GM12878 (cell line): ENCODE data around the gene KIF12. TPM values are rescaled to one million over a fixed set of nuclear protein-coding genes. Genes with fewer than 3 reads are reported as not detected.

Experiments
- ATAC-seq: fragments of 200-7000 bp; cut with Tn5 transposase; 3 replicates; pipeline ENCODE4 v1.9.1; 2020; ENCODE audit warnings: mild to moderate bottlenecking, moderate library complexity
- BruUV-seq: library from RNA; stranded (reverse); fragments of 400-500 nt; replicated peaks from 2 replicates; lab custom pipeline; 2021; lab: Mats Ljungman, UMichigan
- CTCF ChIA-PET: fragments of 300-600 bp; sonication (Branson Sonifier 250); formaldehyde crosslinking; extraction: SDS; loops from one replicate; lab custom pipeline; 2021; ENCODE audit warnings: inconsistent platforms; lab: Yijun Ruan, JAX
- POLR2A ChIA-PET: fragments of 350-600 bp; formaldehyde crosslinking; extraction: SDS; loops from one replicate; lab custom pipeline; 2021; ENCODE audit warnings: inconsistent platforms; lab: Charles Lee
- RAD21 ChIA-PET: fragments of 300-600 bp; sonication (Branson Sonifier 250); formaldehyde crosslinking; loops from one replicate; lab custom pipeline; 2023; ENCODE audit warnings: antibody characterized with exemption; ENCODE audit not compliant: unreplicated experiment; lab: Charles Lee
- SMC1A ChIA-PET: fragments of 300-600 bp; sonication (Branson Sonifier 250); formaldehyde crosslinking; loops from one replicate; lab custom pipeline; 2023; ENCODE audit not compliant: unreplicated experiment, uncharacterized antibody; lab: Charles Lee
- DNase-seq: peaks from one replicate; pipeline ENCODE4 v3.0.0-alpha.2; 2011; ENCODE audit warnings: low read depth, low spot score
- FAIRE-seq: peaks from 3 replicates; lab custom pipeline; 2011; peaks lifted over from hg19 to GRCh38; lab: Jason Lieb, UNC
- H2AFZ ChIP-seq: 2 replicates; pipeline ENCODE4 v1.6.0; 2011; ENCODE audit warnings: low read depth, low read length, control low read depth; ENCODE audit not compliant: control insufficient read depth
- H3K27ac ChIP-seq: 2 replicates; pipeline ENCODE4 v1.5.1; 2011; ENCODE audit warnings: control low read depth; ENCODE audit not compliant: control insufficient read depth, insufficient read depth
- H3K27me3 ChIP-seq, 2 experiments: replicated peaks in 1 of 2; 2 replicates each; pipeline versions ENCODE4 v1.6.0 to v1.6.1; 2011; ENCODE audit warnings: low read length in 1 of 2; ENCODE audit not compliant: control insufficient read depth in 2 of 2, insufficient read depth in 2 of 2
- H3K36me3 ChIP-seq, 2 experiments: 2 replicates each; pipeline ENCODE4 v1.5.1; 2011; ENCODE audit warnings: low read length in 1 of 2; ENCODE audit not compliant: control insufficient read depth in 2 of 2, insufficient read depth in 2 of 2
- H3K4me1 ChIP-seq: 2 replicates; pipeline ENCODE4 v1.6.1; 2011; ENCODE audit warnings: mild to moderate bottlenecking, low read length, moderate library complexity, mixed read lengths; ENCODE audit not compliant: control insufficient read depth, insufficient read depth
- H3K4me2 ChIP-seq: 2 replicates; pipeline ENCODE4 v1.6.0; 2011; ENCODE audit warnings: control low read depth; ENCODE audit not compliant: control insufficient read depth, insufficient read depth
- H3K4me3 ChIP-seq: fragments of 200-600 bp; sonication (generic); 2 replicates; pipeline ENCODE4 v1.5.1; 2016
- H3K79me2 ChIP-seq: 2 replicates; pipeline ENCODE4 v1.6.0; 2011; ENCODE audit warnings: low read length; ENCODE audit not compliant: control insufficient read depth, insufficient read depth
- H3K9ac ChIP-seq: 2 replicates; pipeline ENCODE4 v1.8.0; 2011; ENCODE audit warnings: low read length, control low read depth, mixed read lengths; ENCODE audit not compliant: control insufficient read depth, insufficient read depth
- H3K9me3 ChIP-seq: replicated peaks from 3 replicates; pipeline ENCODE4 v1.5.1; 2011; ENCODE audit warnings: mild to moderate bottlenecking, low read length; ENCODE audit not compliant: control insufficient read depth, insufficient read depth
- H4K20me1 ChIP-seq: 2 replicates; pipeline ENCODE4 v1.6.0; 2011; ENCODE audit not compliant: control insufficient read depth, insufficient read depth
- BACH1 ChIP-seq: fragments of 450-650 bp; IDR thresholded peaks from 2 replicates; pipeline ENCODE4 v1.6.1; 2017; ENCODE audit warnings: mild to moderate bottlenecking, borderline replicate concordance
- CBFB ChIP-seq: IDR thresholded peaks from 2 replicates; pipeline ENCODE4 v1.6.1; 2016; ENCODE audit warnings: antibody characterized with exemption, low read depth
- ETV6 ChIP-seq, 2 experiments: fragments of 450-650 bp in 1 of 2; IDR thresholded peaks in 1 of 2; conservative IDR thresholded peaks in 1 of 2; 2 replicates each; pipeline ENCODE4 v1.6.1; 2014; ENCODE audit warnings: antibody characterized with exemption in 1 of 2, borderline replicate concordance in 1 of 2, low read depth in 1 of 2, mild to moderate bottlenecking in 1 of 2, moderate library complexity in 1 of 2
- GABPA ChIP-seq: IDR thresholded peaks from 2 replicates; pipeline ENCODE4 v1.6.1; 2014; ENCODE audit warnings: antibody characterized with exemption, low read depth, mild to moderate bottlenecking, inconsistent platforms
- HSF1 ChIP-seq: fragments of 150-350 bp; IDR thresholded peaks from 2 replicates; pipeline ENCODE4 v1.6.1; 2014; ENCODE audit warnings: mild to moderate bottlenecking, low read depth, low read length
- MEF2A ChIP-seq: IDR thresholded peaks from 2 replicates; pipeline ENCODE4 v1.6.1; 2011; ENCODE audit warnings: low read depth, mild to moderate bottlenecking, low read length, moderate library complexity; ENCODE audit not compliant: insufficient read depth
- NFXL1 ChIP-seq: fragments of 450-650 bp; IDR thresholded peaks from 2 replicates; pipeline ENCODE4 v1.6.1; 2017; ENCODE audit warnings: antibody characterized with exemption, mild to moderate bottlenecking, borderline replicate concordance
- POLR2A ChIP-seq: IDR thresholded peaks from 2 replicates; pipeline ENCODE4 v1.6.1; 2011; ENCODE audit warnings: low read depth, mild to moderate bottlenecking, low read length
- ZBED1 ChIP-seq: IDR thresholded peaks from 2 replicates; pipeline ENCODE4 v1.6.1; 2016; ENCODE audit warnings: borderline replicate concordance
- ZNF687 ChIP-seq: fragments of 450-650 bp; IDR thresholded peaks from 2 replicates; pipeline ENCODE4 v1.6.1; 2017; ENCODE audit warnings: mild to moderate bottlenecking, moderate library complexity
- WGBS: methylation state at CpG from one replicate; pipeline ENCODE4 v1.1.6; 2016; ENCODE audit warnings: low lambda C conversion rate; ENCODE audit not compliant: insufficient replicate concordance, insufficient coverage; ENCODE audit errors: missing lambda C conversion rate; 5-methylcytosine and 5-hydroxymethylcytosine counted together
- in situ Hi-C: fragments of 300-500 bp; cut with MboI; formaldehyde crosslinking; loops from 9 replicates; pipeline ENCODE4 v1.14.3; 2018; ENCODE audit warnings: mixed read lengths
- intact Hi-C: fragments of 100-400 bp; cut with micrococcal nuclease; formaldehyde crosslinking; loops from one replicate; pipeline ENCODE4 v1.14.2; 2022; ENCODE audit not compliant: unreplicated experiment
- polyA plus RNA-seq, 11 experiments: library from polyadenylated mRNA; depleted of rRNA in 4 of 11; unstranded in 6 of 11; stranded (reverse) in 5 of 11; fragments of >200 nt; fragmentation: Nextera tagmentation in 4 of 11; fragmentation: Illumina TruSeq in 1 of 11; extraction: Ambion mirVana in 4 of 11; extraction: Trizol in 1 of 11; gene quantifications; 1 replicate in 1 of 11; 2 replicates in 10 of 11; pipeline versions ENCODE4 v1.2.1 to v1.2.3, GENCODE V29; 2011 to 2016; ENCODE audit warnings: inconsistent platforms in 2 of 11, missing spikeins in 2 of 11, low read depth in 1 of 11
- total RNA-seq, 4 experiments: library from RNA; depleted of rRNA in 3 of 4; stranded (reverse); fragments of >200 nt in 3 of 4; fragmentation: Illumina TruSeq in 1 of 4; extraction: Trizol in 1 of 4; gene quantifications; 2 replicates each; pipeline versions ENCODE4 v1.2.1 to v1.2.3, GENCODE V29; 2013 to 2021

Gene KIF12
- total and polyA plus RNA-seq, 10 of the 15 experiments (the other 5 are each of a cell fraction or from before 2014, with no cell fraction given): not detected

GRCh38 chr9:114050646-114051045 is 48.4 kb downstream of the KIF12 start:
- WGBS: 37% methylated on average over 6 of the region's 6 CpGs
- intact Hi-C loops (no loop called here), in situ Hi-C loops (no loop called here)
- Histone ChIP-seq H3K36me3 (no peaks in the 10 kb centered on the region), H3K4me3 (no peak overlapping the region), H4K20me1 (no peaks in the 10 kb centered on the region), H3K9me3 (no peaks in the 10 kb centered on the region), H2AFZ (no peak overlapping the region), H3K27me3 (peaks cover 0 to 4% of the 10 kb centered on the region in 2 experiments; a peak in 1 of 4 replicates), H3K79me2 (no peaks in the 10 kb centered on the region), H3K27ac (no peak overlapping the region), H3K4me1 (no peaks in the 10 kb centered on the region), H3K4me2 (no peak overlapping the region), H3K9ac (no peak overlapping the region)
- FAIRE-seq (no peak), ATAC-seq (no peak), DNase-seq (no peak)
- ChIA-PET SMC1A (no interaction called here), RAD21 (no interaction called here), POLR2A (no interaction called here), CTCF (no interaction called here)
- TF ChIP-seq ZBED1 (no peak), GABPA (no peak), HSF1 (no peak), CBFB (no peak), ETV6 (conservative IDR thresholded peaks at IDR 0.05 in 1 of 2, IDR thresholded peaks at IDR 0.05 in 1 of 2; ENCODE audit: borderline replicate concordance in 1 of 2, low read depth in 1 of 2) (no peak), MEF2A (no peak), POLR2A (no peak), NFXL1 (no peak), BACH1 (no peak), ZNF687 (no peak)
- no TSS peak for BruUV-seq
